Activated CD4-positive, alpha-beta T cell treated with anti-CD3 and anti-CD28 coated beads, Interleukin-2, amount 50 U/mL, for 24 hours (primary cell): ENCODE data around the gene AKT2.

Source experiments
- DNase-seq, 2 donors: peaks; one replicate each; pipeline ENCODE4 v3.0.0-alpha.2; 2020; ENCODE audit warnings: low read depth in 1 of 2, low spot score in 1 of 2

AKT2 gene

DNA sequence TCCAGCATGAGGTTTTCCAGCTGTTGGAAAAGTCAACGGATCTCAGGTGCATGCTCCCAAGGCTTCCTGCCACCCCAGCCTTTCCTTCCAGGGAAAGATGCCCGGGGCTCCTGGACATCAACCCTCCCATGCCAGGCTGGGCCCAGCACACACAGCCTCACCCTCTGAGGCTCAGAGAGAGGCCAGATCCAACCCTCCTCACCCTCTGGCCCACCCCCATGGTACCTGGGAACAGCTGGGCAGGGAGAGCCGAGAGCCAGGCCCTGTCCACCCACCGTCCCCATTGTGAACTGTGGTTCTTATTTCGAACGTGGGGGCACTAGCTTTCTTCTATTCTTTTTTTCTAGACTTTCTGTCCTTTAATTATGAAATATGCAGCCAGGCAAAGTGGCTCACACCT lies 48.8 kb downstream of the AKT2 start:
- DNase-seq, result no peak

DNA sequence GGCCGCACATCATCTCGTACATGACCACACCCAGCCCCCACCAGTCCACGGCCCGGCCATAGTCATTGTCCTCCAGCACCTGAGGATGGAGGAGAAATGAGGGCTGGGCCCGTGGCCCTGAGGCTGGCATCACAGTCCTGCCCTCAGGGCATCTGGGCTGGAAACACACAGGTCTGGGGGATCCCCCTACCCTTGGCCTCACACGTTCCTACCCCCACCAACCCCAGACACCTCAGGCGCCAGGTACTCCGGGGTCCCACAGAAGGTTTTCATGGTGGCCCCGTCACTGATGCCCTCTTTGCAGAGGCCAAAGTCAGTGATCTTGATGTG lies 49.2 kb downstream of the AKT2 start:
- no peak for DNase-seq

DNA sequence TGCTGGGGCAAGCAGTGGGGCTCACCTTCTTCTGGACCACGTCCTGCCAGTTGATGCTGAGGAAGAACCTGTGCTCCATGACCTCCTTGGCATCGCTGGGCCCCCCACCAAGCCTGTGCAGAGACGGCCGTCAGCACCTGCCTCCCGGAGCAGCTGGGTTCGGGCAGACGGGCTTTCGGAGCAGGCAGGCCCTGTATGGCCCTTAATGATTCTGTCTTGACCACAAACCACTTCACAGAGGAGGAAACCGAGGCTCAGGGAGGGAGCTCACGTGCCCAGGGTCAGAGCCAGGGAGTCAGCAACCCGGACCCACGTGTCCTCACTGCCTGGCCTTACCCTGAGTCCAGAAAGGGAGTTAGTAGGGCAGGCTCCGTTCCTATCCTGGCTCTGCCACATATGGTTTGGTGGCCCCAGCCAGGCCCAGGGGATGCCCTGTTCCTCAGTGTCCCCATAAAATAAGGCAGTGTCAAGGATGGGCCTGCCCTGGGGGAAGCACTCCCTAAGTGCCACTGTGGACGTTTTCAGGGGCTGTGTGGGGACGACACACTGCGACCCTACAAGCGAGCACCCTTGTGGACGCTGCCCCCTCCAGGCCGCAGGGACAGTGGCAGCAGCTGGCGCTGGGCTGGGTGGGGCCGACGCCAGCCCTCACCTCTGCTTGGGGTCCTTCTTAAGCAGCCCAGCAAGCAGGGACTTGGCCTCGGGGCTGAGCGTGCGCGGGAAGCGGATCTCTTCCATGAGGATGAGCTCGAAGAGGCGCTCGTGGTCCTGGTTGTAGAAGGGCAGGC lies 49.7 kb downstream of the AKT2 start:
- no peak for DNase-seq

DNA sequence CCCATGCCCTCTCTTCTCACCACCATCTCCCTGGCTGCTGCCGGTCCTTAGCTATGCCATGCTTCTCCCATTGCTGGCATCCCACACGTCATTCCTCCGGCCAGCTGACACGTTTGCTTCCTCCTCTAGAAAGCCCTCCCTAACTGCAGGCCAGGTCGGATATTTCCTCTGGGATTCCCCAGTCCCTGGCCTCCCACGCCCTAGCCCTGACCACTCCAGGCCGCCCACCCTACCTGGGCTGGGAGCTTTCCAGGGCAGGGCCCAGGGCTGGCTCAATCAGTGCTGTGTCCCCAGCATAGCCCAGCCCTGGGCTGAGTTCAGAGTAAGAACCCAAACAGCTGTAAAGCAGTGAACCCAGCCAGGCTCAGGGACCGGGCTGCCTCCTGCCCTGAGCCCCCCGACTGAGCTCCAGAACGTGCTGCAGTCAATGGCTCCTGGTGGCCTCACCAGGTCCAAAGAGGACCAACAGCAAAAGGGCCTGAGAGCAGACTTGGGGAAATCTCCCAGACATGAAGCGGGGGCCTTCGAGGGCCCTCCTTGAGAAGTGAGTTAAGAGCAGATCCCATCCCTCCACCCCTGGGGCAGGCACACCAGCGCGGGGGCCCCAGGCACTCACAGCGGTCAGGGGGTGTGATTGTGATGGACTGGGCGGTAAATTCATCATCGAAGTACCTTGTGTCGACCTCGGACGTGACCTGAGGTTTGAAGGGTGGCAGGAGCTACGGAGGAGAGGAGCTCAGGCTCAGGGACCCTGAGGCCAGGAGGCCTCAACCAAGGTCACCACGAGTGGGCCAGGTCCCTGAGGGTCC lies 50.5 kb downstream of the AKT2 start:
- no peak for DNase-seq

DNA sequence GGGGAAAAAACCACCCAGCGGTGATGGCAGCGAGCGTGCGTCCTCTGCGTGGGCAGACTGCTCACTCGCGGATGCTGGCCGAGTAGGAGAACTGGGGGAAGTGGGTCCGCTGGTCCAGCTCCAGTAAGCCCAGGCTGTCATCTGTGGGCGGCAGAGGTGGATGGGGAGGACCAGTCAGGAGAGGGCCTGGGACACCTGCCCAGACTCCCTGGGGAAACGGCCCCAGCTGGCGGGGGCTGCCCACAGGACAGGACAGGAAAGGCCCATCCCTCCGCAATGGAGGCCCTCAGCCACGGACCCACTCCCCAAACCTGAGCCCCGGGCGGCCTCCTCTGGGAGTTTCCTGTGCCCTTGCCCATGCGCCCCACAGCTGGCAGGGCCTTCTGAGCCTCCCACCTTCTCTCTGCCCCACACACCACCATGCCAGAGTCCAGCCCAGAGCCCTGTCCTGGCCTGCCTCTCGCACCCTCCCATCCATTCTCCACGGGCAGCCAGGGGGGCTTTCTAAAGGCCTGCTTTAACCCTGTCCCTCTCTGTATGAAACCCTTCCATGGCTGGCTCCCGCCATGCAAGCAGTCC lies 51.2 kb downstream of the AKT2 start:
- DNase-seq, result no peak

DNA sequence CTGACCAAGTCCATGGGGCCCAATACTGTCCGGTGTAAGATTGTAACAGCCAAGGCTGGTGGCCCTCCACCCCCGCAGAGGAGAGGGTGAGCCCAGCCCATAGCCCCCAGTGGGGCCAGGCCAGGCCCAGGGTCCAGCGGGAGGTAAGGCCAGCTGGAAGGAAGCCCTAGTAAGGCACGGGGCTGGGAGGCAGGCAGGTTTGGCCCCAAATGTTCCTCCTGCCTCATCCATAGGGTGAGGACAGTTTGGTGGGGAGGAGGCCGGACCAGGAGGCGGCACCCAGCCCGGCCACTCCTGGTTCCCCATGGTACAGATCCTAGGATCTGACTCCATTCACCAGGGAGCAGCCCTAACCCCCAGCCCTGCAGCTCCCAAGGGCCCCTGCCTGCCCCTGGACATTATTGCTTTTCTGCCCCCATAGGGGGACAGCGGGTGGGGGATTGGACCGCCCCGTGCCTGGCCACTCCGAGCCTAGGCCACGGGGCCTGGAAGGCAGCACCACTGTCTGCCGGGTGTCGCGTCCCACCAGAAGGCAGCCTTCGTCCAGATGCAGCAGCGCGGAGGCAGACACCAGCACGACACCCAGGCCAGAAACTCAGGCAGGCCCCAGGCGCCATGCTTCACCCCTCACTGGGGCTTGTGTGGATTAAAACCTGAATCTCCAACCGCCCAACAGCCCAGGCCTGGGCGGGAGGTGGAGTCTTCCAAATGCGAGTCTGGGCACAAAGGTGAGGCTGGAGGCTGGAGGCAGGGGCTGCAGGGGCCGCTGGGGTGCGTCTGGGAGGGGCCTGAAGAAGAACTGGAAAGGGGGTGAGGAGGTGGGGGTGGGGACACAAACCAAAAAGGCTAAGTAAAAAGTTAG lies 52.0 kb downstream of the AKT2 start:
- no peak for DNase-seq

DNA sequence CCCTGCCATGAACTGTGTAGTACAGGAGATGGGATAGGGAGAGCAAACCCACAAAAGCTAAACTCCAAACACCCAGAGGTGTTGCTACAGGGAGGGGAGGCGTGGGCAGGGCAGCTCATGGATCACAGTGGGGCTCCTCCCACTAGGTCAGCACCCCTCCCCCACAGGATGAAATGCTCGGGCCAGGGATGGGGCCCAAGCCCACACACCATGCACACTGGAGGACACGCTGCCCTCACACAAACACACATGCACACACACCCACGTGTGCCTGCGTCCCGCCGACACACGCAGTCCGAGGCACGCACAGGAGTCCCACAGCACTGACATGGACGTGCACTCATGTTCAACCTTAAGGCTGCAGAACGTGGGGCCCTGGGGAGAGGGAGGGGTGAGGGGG lies 52.7 kb downstream of the AKT2 start:
- DNase-seq, result no peak

DNA sequence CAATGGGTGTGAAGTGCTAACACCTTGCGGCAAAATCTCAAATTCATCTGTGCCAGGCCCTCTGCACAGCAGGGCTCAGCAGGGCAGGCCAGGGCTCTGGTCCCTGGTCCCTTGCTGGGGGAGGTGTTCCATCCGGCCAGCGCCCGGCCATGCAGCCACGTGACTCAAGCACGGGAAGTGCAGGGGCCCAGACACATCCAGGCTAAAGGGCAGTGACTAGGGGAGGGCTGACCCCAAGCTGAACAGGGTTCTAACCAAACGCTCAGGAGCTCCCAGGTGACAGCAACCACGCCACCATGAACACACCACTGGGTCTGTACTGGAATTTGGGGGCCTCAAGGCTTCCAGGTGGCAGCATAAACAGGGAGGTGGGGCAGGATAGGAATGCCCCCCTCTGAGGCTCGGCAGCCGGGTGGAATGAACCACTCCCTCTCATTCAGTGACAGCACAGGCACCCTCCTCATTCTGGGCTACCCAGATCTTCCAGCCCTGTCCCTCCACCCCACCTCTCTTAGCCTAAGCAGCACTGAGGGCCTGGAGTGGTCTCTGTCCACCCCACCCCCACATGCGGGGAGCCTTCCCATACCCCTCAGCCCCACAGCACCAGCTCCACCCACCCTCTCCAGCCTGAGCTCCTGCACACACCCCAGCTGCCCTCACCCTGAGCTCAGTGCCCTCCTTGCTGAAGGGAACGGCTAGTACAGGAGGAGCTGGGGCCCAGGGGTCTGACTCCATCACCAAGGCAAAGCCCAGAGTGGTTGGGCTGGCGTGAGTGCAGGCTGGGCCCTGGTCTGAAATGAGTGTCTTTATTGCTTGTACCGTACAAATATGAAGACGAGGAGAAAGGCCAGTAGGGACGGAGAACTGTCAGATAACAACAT lies 53.4 kb downstream of the AKT2 start:
- no peak for DNase-seq

DNA sequence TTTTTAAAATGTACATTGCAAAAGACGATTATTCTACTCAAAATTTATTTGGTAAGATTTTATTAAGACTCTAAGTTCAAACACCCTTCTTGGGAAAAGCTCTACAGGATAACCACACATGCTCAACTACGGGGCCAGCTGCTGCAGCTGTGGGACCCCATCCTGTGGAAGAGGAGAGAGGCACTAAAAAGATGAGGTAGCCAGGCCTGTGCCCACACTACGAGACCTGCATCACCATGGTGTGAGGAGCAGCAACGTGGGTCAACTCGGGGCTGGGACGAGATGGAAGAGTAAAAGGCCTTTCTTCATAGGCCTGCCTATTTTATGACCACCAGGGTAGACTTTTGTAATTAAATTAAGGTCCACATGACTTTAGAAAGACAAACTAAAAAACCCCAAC lies 54.1 kb downstream of the AKT2 start:
- DNase-seq, result no peak

DNA sequence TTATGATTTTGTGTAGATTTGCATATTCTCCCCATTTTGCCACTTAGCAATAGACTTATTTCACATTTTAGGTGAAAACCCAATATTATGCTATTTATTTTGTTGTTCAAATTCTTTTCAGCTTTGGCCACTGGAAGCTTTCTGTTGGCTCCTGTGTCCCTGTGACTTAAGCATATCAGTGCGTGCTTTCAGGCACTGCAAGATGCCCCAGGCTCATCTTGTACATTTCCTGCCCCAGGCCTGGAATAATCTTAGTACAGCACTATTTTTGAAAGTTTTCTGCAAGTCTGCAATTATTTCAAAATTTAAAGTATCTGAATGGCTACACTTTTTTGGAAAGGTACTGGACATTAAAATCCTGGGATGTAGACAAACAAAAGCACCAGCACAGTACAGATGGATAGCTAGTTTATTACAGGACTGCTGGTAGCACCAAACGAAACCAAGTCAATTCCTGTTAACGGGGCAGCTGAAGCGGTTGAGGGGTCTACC lies 55.2 kb downstream of the AKT2 start:
- no peak for DNase-seq

DNA sequence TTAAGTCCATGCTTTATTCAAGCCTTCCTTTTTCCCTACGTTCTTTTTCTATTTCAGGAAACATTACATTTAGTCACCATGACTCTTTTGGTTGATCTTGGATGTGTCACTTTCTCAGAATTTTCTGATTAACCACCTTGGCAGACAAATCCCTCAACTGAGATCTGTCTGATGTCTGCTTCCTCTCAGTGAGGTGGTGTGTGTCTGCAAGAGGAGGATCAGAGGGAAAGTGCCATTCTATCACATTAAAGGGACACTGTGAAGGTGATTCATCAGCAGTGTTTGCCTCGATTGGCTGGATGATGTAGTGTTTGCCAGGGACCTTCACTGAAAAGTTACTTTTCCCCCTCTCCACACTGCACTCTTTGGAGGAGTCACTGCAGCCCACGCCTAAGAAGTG lies 55.7 kb downstream of the AKT2 start:
- peak in 1 of 2 donors; percentile 19 for DNase-seq

DNA sequence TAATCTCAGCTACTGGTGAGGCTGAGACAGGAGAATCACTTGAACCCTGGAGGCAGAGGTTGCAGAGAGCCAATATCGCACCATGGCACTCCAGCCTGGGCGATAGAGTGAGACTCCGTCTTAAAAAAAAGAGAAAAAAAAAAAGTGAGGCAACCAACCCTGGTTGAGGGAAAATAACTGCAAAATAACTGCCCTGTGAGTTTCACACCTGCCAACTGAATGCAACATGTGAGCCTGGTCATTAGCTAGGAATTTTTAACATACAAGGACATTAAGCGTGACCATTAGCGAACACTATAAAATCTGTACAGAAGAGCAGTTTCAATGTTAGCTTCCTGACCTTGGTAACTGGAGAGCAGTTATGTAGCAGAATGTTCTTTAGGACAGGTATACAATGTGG lies 56.3 kb downstream of the AKT2 start:
- DNase-seq, result no peak

DNA sequence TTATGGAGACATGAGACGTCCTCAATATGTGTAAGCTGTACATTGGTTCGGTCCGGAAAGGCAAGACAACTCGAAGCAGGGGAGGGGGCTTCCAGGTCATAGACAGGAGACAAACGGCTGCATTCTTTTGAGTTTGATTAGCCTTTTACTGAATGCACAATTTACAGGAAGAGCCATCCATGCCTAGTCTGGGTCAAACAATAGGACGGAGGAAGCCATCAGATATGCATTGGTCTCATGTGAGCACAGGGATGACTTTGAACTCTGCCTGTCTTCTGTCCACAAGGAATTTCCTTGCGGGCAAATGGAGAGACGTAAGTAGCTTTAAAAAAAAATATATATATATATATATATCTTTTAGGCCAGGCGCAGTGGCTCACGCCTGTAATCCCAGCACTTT lies 56.8 kb downstream of the AKT2 start:
- no peak for DNase-seq

DNA sequence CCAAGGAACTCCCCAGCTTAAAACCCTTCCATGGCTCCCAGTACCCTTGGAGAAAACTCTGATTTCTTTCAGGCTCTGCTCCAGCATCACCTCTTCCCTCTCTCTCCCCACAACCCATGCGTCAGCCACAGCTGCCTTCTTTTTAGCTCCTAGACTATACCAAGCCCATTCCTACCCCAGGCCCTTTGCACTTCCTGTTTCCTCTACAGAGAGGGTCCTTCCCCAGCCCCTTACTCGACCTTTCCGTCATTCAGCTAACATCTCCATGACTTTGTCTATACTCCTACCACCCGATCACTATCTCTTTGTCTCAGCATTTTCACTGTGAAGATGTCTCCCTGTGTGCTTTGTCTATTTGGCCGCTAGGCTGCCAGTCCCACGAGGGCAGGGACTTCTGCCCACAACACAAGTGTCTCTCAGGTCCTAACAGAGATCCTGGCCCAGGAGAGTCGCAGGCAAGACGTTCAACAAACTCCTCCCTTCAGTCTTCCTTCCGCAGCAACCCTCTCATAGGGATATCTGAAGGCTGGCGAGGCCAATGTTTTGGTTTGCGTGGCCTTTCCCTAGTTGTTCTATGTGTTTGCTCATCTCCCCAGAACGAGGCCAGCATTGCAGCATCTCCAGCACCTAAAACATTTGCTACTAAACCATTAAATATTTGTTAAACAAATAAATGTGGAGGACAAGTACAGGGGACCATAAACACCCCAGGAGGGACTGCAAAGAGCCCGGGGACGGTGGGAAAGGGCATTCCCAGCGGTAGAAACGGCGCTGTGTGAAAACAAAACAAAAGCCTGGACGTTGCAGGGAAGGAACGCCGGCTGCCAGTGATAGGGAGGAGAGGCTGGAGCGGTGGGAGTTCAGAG lies 59.5 kb downstream of the AKT2 start:
- no peak for DNase-seq

DNA sequence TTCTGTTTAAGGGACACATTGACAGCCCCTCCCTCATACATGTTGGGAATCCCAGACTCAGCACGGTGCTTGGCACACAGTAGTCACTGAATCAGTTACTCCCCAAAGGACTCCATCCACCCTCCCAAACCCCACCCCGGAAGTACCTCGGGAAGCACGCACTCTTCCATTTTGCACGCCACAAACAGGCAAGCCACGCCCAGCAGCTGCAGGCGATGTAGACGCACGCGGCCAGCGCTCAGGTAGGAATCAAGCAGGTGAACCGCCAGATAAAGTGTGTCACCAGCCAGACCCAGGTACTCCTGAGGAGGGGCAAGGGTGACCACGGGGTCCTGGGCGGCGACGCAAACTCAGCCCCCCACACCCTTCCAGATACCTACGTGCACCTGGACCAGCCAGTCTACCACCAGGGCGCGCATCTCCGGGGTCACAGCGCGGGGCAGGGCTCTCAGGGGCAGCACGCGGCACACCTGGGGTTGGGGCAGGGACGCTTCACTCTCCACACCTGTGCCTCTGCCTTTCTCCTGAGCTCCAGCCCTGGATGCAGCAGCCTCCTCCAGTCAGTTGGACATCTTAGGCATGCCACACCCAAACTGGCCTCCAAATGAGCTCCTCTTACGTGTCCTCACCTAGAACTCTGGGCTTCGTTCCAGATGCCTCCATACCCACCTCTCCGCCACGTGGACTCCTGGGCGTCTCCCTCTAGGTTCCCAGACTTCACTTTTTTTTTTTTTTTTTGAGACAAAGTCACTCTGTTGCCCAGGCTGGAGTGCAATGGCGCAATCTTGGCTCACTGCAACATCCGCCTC lies 60.6 kb downstream of the AKT2 start:
- no peak for DNase-seq

DNA sequence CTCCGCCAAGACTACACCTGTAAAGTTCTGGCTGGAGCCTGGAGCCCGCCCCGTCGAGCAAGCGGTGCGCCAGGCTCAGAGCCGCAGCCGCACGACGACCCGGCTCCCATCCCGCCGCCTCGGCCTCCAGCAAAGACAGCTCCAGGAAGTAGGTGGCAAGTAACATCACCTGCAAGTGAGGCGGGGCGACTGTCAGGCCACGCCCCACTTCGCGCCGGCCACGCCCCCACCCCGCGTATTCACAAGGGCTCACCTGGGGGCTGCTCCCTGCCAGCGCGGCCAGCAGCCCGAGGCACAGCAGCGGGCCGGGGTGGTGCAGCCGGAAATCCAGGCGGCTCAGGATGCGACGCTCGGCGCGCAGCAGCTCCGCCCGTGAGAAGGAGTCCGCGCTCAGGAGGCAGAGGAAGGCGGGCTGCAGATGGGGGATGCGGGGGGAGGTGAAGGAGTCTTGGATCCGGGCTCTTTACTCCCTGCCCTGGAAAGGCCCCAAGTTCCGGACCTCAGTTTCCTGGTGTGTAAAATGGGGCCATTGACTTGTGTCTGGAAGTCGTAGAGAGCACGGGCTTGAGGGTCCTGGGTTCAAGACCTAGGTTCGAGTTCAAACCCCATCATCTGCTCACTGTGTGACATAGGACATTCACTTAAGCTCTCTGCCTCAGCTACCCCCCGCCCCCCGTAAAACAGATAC lies 61.9 kb downstream of the AKT2 start:
- no peak for DNase-seq

DNA sequence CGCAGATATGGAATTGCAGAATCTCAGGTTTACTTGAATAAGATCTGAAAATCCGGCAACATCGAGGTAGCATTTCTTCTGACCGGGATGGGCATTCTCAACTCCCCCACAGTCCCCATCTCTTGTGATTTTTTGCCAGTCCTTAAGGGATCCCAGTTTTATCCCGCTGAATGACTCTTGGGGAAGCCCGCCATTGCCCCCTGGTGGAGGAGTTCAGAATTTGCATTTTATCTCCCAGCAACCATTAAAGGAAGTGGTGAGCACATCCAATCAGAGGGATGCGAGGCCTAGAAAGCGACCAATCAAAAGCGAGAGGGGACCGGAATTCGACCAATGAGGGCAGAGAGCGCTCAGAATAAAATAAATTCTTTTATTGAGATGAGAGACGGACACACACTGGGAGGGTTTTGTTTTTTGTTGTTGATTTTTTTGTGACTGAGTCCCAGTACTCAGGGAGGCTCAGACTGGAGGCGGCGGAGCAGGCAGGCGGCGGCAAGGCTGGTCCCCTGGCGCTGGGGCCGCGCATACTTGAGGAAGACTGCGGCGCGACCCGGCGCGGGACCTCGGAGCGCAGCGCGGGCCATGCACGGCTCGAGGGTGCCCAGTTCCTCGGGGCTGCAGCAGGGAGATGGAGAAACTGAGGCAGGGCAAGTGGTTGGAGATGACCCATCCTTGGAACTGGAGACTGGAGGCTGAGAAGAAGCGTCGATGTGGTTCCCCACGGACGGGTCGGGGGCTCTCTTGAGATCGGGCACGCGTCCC lies 63.1 kb downstream of the AKT2 start:
- peak; percentile 38 to 73 for DNase-seq
